SK-N-SH treated with all-trans-retinoic acid at 6 μM for 48 hours (cell line): Measurements from ENCODE around the gene HIVEP2.

Experiments used
- ATAC-seq: fragments of 200-7000 bp; cut with Tn5 transposase; 3 replicates; pipeline ENCODE4 v1.9.1; 2020; ENCODE audit warnings: mild to moderate bottlenecking, moderate library complexity
- CREB5 ChIP-seq: fragments of 250-450 bp; sonication (Bioruptor Pico); IDR thresholded peaks from 2 replicates; pipeline ENCODE4 v1.5.1; 2020; ENCODE audit warnings: low read depth, mild to moderate bottlenecking, moderate library complexity
- CSDC2 ChIP-seq: fragments of 250-450 bp; sonication (Bioruptor Pico); IDR thresholded peaks from 2 replicates; pipeline ENCODE4 v1.5.0; 2020; ENCODE audit warnings: mild to moderate bottlenecking, moderate library complexity
- CSRNP3 ChIP-seq: fragments of 250-450 bp; sonication (Bioruptor Pico); IDR thresholded peaks from 2 replicates; pipeline ENCODE4 v1.5.1; 2021; ENCODE audit warnings: mild to moderate bottlenecking, moderate library complexity
- ESRRG ChIP-seq: fragments of 250-450 bp; sonication (Bioruptor Pico); IDR thresholded peaks from 2 replicates; pipeline ENCODE4 v1.6.1; 2021; ENCODE audit warnings: mild to moderate bottlenecking
- GLIS3 ChIP-seq: fragments of 250-450 bp; sonication (Bioruptor Pico); IDR thresholded peaks from 2 replicates; pipeline ENCODE4 v1.5.0; 2020; ENCODE audit warnings: mild to moderate bottlenecking, moderate library complexity
- ISL1 ChIP-seq: fragments of 250-450 bp; sonication (Bioruptor Pico); IDR thresholded peaks from 2 replicates; pipeline ENCODE4 v2.1.2; 2022; ENCODE audit warnings: mild to moderate bottlenecking, moderate library complexity
- OSR1 ChIP-seq: fragments of 250-450 bp; sonication (Bioruptor Pico); IDR thresholded peaks from 2 replicates; pipeline ENCODE4 v1.8.0; 2022; ENCODE audit warnings: moderate library complexity, mild to moderate bottlenecking, inconsistent platforms
- PATZ1 ChIP-seq: fragments of 250-450 bp; sonication (Bioruptor Pico); IDR thresholded peaks from 2 replicates; pipeline ENCODE4 v1.8.0; 2020; ENCODE audit warnings: mild to moderate bottlenecking, moderate library complexity, borderline replicate concordance
- POU6F1 ChIP-seq: fragments of 250-450 bp; sonication (Bioruptor Pico); IDR thresholded peaks from 2 replicates; pipeline ENCODE4 v1.8.0; 2021; ENCODE audit warnings: low read depth, mild to moderate bottlenecking, moderate library complexity, borderline replicate concordance
- RARB ChIP-seq: fragments of 250-450 bp; sonication (Bioruptor Pico); IDR thresholded peaks from 2 replicates; pipeline ENCODE4 v1.8.0; 2021; ENCODE audit warnings: mild to moderate bottlenecking, moderate library complexity
- SNAI2 ChIP-seq: fragments of 250-450 bp; sonication (Bioruptor Pico); IDR thresholded peaks from 2 replicates; pipeline ENCODE4 v1.5.0; 2020; ENCODE audit warnings: mild to moderate bottlenecking, moderate library complexity
- TCF4 ChIP-seq: fragments of 250-450 bp; sonication (Bioruptor Pico); IDR thresholded peaks from 2 replicates; pipeline ENCODE4 v1.8.0; 2021; ENCODE audit warnings: mild to moderate bottlenecking, moderate library complexity, borderline replicate concordance
- TSHZ2 ChIP-seq: fragments of 250-450 bp; sonication (Bioruptor Pico); IDR thresholded peaks from 2 replicates; pipeline ENCODE4 v1.5.0; 2020; ENCODE audit warnings: mild to moderate bottlenecking, moderate library complexity
- ZFP30 ChIP-seq: fragments of 450-650 bp; formaldehyde crosslinking; IDR thresholded peaks from 2 replicates; pipeline ENCODE4 v1.5.0; 2022; ENCODE audit warnings: mild to moderate bottlenecking, moderate library complexity
- ZNF565 ChIP-seq: fragments of 450-650 bp; formaldehyde crosslinking; conservative IDR thresholded peaks from 2 replicates; pipeline ENCODE4 v1.5.0; 2020; ENCODE audit warnings: low read depth, mild to moderate bottlenecking, moderate library complexity
- ZNF70 ChIP-seq: fragments of 450-650 bp; formaldehyde crosslinking; IDR thresholded peaks from 2 replicates; pipeline ENCODE4 v1.5.0; 2020; ENCODE audit warnings: mild to moderate bottlenecking, moderate library complexity
- ZNF8 ChIP-seq: fragments of 450-650 bp; formaldehyde crosslinking; IDR thresholded peaks from 2 replicates; pipeline ENCODE4 v1.5.0; 2020; ENCODE audit warnings: mild to moderate bottlenecking, moderate library complexity

HIVEP2 gene

GRCh38 chr6:142746524-142746923, 198.5 kb downstream of the HIVEP2 start (continued):
- no peak for TF ChIP-seq PATZ1 (CRISPR knock-in tag)

GRCh38 chr6:142744836-142745235, 200.1 kb downstream of the HIVEP2 start:
- no peak for TF ChIP-seq GLIS3 (CRISPR knock-in tag)
- no peak for TF ChIP-seq CREB5 (CRISPR knock-in tag)
- no peak for TF ChIP-seq TCF4 (CRISPR knock-in tag)
- TF ChIP-seq ISL1, result no peak
- TF ChIP-seq ZFP30 (CRISPR knock-in tag), result no peak
- no peak for TF ChIP-seq OSR1
- TF ChIP-seq PATZ1 (CRISPR knock-in tag), result no peak
- TF ChIP-seq ESRRG (CRISPR knock-in tag), result no peak
- no peak for TF ChIP-seq RARB (CRISPR knock-in tag)
- no peak for TF ChIP-seq ZNF565 (CRISPR knock-in tag)
- TF ChIP-seq CSDC2, result no peak
- TF ChIP-seq SNAI2 (CRISPR knock-in tag), result no peak
- TF ChIP-seq TSHZ2 (CRISPR knock-in tag), result no peak
- no peak for ATAC-seq

GRCh38 chr6:142740449-142740848, 204.5 kb downstream of the HIVEP2 start:
- ATAC-seq, result peak; percentile 76
- TF ChIP-seq ISL1, result 0 out of 2 replicates have a peak, but pooled peaks have one; percentile 26
- no peak for TF ChIP-seq CSRNP3 (CRISPR knock-in tag)
- no peak for TF ChIP-seq TCF4 (CRISPR knock-in tag)

- no peak for ATAC-seq
- no peak for TF ChIP-seq ZNF70 (CRISPR knock-in tag)
- TF ChIP-seq POU6F1, result no peak
- no peak for TF ChIP-seq ZNF8
- no peak for TF ChIP-seq ESRRG (CRISPR knock-in tag)
These were observed 206.2 kb downstream of the HIVEP2 start for GRCh38 chr6:142738731-142739130.
